Measurements from ENCODE around the gene ERICH3.

DNA sequence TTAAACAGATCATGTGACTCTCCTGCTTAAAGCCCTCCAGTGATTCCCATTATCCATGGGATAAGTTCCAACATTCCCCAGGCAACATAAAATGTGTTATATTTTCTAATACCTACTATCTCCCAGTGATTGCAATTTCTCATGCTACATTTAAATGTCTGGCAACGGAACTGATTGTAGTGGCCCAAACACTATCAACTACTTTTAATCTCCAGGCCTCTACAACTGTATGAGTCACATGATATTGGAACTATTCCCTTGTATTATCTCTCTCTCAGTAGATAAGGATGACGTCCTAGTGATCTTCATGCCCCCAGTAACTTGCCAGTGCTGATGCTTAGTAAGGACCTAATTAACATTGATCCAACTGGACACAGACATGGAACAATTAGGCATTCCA lies 49.9 kb downstream of the ERICH3 start:
- TF ChIP-seq, protein P1, sequence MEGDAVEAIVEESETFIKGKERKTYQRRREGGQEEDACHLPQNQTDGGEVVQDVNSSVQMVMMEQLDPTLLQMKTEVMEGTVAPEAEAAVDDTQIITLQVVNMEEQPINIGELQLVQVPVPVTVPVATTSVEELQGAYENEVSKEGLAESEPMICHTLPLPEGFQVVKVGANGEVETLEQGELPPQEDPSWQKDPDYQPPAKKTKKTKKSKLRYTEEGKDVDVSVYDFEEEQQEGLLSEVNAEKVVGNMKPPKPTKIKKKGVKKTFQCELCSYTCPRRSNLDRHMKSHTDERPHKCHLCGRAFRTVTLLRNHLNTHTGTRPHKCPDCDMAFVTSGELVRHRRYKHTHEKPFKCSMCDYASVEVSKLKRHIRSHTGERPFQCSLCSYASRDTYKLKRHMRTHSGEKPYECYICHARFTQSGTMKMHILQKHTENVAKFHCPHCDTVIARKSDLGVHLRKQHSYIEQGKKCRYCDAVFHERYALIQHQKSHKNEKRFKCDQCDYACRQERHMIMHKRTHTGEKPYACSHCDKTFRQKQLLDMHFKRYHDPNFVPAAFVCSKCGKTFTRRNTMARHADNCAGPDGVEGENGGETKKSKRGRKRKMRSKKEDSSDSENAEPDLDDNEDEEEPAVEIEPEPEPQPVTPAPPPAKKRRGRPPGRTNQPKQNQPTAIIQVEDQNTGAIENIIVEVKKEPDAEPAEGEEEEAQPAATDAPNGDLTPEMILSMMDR (optimal IDR thresholded peaks at IDR 0.05 in 1 of 3, IDR thresholded peaks at IDR 0.05 in 1 of 3, conservative IDR thresholded peaks at IDR 0.05 in 1 of 3; ENCODE audit: extremely low read depth in 1 of 3, insufficient read depth in 2 of 3, low read length in 3 of 3): no peak
- no peak for TF ChIP-seq EZH2 (IDR thresholded peaks at IDR 0.05; ENCODE audit: low read length)

All from keratinocyte (primary cell).